Hematopoietic multipotent progenitor cell treated with erythropoietin and hydrocortisone succinate and interleukin-3 and kit ligand, for 8 days (in vitro differentiated cells): ENCODE data around the gene NUDT7.

ENCODE experiments used
- DNase-seq: peaks from one replicate; pipeline ENCODE4 v3.0.0-alpha.2; 2015

Gene NUDT7

DNA sequence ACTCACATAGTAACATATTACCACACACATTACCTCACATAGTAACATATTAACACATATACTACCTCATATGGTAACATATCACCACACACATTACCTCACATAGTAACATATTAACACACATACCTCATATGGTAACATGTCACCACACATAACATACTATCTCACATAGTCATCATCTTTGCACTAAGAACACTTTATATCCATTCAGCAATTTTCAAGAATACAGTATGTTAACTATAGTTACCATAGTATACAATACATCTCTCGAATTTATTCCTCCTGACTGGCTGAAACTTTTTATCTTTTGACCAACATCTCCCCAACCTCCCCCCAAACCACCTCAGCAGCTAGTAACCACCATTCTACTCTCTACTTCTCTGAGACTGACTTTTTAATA, 7.6 kb downstream of the NUDT7 start:
- DNase-seq = no peak

DNA sequence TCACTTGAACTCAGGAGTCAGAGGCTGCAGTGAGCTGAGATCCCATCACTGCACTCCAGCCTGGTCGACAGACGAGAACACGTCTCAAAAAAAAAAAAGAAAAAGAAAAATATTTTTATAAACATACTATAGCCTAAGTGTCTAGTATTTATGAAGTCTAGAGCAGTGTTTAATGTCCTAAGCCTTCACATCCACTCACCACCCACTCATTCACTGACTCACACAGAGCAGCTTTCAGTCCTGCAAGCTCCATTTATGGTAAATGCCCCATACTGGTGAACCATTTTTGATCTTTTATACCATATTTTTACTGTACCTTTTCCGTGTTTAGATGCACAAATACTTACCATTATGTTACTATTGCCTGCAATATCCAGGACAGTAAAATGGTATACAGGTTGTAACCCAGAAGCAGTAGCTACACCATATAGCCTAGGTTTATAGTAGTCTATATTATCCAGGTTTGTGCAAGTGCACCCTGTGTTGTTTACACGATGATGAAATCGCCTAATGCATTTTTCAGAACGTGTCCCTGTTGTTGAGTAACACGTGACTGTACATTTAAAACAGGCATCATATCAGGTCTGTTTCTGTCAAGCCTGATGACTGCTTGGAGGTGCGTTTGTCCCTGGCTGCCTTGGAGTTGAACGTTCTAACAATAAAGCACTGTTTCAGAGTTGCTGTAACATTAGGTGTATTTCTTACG, 10.1 kb downstream of the NUDT7 start:
- DNase-seq = no peak

DNA sequence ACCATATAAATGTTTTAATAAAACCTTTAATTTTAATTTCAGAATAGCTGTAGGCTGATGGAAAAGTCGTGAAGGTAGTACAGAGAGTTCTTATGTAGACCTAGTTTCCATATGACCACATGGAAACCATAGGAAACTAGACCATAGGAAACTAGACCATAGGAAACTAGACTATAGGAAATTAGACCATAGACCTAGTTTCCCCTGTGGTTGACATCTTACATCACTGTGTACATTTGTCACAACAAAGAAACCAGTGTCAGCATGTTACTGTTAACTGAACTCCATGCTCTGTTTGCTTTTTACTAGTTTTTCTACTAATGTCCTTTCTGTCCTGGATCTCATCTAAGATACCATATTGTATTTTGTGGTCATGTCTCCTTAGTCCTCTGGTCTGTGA, 14.6 kb downstream of the NUDT7 start:
- DNase-seq = no peak

DNA sequence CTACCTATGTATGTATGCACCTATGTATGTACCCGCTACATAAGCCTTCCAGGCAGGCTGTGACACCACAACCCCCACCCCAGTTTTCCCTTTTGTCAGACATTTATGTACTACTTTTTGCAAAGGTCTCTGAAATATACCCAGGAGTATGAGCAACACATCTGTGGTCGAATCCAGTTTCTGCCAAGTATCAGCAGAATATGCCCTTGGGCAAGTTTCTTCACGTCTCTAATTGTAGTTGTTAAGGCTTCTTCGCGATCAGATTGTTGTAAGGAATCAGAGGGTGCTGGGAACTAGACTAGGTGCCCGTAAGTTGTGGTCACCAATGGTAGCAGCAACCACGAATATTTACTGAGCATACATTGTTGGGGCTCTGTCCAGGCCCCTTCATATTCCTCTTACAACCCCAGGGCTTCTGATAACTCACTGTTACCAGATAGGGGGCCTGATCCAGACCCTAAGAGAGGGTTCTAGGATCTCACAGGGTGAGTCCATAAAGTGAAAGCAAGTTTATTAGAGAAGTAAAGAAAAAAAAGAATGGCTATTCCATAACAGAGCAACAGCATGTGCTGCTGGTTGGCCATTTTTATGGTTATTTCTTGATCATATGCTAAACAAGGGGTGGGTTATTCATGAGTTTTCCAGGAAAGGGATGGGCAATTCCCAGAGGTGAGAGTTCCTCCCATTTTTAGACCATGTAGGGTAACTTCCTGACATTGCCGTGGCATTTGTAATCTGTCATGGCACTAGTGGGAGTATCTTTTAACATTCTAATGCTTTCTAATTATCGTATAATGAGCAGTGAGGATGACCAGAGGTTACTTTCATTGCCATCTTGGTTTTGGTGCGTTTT, 16.6 kb downstream of the NUDT7 start:
- no peak for DNase-seq

DNA sequence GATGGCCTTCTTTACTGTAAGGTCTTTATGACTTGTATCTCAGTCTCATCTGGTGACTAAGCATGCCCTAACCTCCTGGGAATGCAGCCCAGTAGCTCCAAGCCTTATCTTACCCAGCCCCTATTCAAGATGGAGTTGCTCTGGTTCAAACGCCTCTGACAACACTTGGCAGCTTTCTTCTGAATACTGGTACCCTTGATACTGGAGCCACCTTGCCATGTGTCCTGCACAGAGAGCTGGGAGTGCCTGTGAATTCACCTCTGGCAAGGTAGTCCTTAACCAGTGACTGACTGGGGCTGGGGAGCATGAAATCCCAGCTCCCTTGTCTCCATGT, 17.2 kb downstream of the NUDT7 start:
- no peak for DNase-seq

DNA sequence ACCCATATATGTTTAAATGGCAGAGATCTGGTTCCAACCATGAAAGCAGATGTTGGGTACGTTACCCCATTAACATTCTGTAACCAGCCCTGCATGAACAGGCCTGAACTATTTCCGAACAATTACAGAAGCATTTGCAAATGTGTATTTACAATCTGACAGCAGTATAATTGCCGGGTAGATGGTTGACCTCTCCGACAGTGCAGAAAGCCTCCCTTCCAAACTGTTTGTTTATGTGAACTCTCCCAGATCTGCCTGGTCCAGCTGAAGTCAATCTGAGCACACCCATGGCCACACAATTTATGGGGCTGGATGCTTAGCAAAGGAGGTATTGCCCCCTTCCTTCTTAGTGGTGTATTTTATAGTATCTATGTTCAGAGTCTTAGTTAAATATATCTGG, 21.8 kb downstream of the NUDT7 start:
- DNase-seq = no peak

DNA sequence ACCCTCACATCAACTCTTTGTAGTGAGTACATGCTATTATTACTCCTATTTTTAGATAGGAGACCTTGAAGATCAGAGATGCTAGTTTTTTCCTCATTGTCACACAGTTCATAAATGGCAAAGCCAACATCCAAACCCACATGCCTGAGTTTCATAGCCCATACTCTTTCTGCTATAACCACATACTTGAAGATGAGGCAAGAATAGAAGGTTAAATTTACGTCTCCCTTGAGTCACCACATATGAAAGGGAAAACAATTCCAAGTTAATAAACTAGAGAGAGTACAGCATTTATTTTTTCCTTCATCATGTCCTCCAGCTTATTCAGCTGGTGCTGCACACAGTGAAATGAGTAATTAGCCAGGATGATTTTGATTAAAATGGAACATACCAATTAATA, 23.7 kb downstream of the NUDT7 start:
- no peak for DNase-seq

DNA sequence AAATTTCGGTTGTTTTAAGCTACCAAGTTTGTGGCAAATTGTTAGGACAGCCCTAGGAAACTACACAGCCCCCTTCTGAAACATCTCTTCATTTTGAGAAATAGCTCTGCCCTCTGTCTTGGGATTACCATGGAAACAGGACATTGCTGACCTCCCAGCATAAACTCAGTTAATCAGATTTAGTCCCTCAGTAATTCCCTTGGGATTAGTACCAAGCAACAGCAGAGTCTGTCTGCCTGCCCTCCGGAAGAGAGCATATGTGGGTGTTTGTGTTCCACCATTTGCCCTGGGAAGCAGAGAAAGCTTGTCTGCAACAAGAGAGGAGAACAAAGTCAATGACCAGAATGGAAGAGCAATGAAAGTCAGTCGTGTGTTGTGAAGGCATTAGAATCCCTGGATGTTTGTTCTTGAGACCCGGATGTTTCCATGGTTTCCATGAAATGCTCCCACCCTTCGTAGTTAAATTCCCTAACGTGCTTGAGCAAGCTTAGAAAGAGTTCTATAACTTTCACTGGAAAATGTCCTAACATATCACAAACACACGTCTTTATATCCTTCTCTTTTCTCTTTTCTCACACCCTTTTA, 26.2 kb downstream of the NUDT7 start:
- DNase-seq = no peak

DNA sequence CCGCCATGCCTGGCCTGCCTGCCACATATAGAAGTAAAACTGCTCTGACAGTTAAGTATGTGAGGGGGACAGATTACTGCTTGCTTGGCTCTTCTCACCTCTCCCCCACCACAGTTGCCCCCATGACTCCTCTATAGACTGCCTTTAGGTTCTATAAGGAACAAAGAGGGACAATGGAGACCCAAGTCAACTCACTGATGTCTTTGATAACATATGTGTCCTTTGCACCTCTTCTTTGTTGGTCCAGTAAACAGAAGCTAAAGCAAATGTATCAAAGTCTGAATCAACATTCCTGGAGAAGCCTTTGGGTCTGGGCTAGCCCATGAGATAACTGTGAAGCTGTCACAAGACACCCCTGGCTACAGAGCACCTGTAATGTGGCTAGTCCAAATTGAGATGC, 27.1 kb downstream of the NUDT7 start:
- no peak for DNase-seq

DNA sequence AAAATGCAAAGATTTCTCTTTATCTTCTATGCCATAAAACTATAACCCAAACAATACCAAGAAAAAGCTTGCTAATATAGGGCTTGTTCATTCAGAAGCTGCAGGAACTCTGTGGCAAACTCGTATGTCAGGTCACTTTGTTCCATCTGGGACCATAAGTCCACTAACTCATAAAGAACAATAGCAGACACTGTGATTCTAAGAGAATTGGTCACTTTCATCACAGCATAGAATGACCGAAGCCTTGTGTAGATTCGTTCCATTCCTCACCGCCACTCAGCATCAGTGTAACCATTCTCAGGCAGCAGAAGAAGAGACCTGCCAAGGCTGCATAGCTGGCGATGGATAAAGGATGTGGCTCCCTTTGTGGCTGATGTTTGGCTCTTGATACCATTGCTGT, 35.7 kb downstream of the NUDT7 start:
- DNase-seq = no peak

DNA sequence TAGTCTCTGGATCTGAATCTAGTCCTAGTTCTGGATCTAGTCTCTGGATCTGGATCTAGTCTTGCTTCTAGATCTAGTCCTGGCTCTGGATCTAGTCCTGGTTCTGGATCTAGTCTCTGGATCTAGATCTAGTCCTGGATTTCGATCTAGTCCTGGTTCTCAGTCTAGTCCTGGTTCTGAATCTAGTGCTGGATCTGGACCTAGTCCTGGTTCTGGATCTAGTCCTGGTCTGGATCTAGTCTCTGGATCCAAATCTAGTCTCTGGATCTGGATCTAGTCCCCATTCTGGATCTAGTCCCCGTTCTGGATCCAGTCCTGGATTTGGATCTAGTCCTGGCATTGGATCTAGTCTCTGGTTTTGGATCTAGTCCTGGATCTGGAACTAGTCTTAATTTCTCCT, 36.2 kb downstream of the NUDT7 start:
- no peak for DNase-seq

DNA sequence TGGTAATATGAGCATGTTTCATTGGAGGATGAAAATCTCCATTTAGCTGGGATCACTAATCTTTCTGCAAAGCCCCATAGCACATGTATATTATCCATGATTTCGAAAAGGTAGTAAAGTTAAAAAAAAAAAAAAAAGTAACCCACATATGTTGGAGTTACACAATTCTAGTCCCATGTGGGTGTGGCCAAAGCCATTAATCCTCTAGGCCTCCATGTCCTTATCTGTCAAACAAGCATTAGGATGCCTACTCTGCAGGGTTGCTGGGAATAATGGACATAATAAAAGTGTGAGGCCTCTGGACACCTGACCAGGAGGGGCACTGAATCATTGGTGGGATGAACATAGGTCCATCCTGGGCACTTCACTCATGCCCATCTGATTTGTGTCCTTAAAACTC, 36.9 kb downstream of the NUDT7 start:
- no peak for DNase-seq

DNA sequence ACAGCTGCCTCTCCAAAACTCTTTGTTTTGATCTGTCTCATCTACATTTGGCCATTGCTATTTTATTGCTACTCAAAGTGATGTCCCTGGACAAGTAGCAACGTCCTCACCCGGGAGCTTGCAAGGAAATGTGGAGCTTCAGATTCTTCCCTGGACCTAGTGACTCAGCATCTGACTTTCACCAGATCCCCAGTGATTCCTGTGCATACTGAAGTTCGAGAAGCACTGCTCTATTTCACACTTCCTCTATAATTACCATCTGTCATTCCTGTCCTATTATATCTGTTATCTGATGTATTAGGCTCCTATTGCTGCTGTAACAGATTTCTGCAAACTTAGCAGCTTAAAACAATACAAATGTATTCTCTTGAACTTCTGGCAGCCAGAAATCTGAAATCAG, 37.5 kb downstream of the NUDT7 start:
- no peak for DNase-seq

DNA sequence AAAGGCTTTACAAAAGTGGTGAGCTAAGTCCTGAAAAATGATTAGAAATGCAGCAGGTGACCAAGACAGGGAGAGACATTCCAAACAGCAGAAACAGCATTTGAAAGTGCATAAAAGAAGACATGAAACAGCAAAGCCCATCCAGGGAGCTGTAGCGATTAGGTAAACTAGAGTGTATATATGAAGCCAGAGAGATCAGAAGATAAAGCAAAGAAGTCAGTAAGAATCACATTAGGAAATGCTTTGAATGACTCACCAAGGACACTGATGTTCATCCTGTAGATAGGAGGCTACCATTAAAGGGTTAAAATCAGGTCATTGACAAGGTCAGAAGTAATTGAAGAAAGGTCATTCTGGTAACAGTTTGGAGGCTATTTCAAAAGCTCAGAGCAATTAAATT, 38.5 kb downstream of the NUDT7 start:
- DNase-seq = no peak

DNA sequence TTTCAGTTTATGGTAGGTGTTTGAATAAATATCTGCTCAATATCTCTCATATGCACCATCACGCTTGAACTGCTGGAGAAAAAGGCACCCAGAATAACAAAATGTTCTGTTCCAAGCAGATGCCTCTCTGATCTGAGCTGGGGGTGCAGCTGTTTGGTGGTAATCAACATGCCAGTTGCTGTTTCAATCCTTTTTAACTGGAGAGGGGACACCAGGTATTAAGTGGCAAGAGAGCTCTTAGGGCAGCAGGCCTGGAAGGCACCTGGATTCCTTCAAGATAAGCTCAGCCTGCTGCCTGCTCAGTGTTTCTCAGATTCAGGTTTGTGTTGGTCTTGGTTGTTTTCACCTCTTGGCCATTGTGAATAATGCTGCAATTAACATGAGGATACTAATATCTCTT, 38.9 kb downstream of the NUDT7 start:
- no peak for DNase-seq

DNA sequence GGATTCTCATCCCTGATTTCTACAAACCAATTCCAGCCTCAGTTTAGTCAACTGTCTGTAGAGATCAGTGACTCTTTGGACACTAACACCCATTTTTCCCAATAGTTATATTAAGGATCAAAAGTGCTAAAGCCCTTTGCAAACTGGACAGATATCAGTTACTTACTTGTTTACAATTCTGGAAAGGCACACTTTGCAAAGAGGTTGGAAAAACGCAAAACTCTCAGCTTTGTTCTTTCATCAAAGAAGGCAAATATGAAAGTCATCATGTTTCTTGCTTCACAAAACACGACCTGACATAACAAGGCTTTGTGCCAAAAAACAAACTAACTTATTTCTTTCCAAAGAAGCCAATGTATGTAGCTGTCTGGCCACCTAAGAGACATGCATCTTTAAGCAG, 39.9 kb downstream of the NUDT7 start:
- DNase-seq = no peak

DNA sequence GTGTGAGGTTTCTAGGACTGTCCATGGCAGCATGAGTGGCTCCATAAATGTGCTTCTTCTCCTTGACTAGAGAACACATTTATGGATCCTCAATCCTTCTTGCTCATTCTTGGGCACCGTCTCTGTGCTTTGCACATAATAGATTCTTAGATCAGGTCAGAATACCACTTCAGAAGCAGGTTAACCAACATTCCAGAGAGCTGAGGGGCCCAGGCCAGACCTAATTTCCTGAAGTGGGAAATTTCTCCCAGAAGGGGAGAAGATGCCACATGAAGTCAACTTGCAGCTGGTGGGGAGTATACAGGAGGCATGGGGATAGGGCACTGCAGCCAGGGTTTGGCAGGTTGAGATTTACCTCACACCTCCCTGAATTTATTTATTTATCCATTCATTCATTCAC, 41.7 kb downstream of the NUDT7 start:
- DNase-seq = no peak

DNA sequence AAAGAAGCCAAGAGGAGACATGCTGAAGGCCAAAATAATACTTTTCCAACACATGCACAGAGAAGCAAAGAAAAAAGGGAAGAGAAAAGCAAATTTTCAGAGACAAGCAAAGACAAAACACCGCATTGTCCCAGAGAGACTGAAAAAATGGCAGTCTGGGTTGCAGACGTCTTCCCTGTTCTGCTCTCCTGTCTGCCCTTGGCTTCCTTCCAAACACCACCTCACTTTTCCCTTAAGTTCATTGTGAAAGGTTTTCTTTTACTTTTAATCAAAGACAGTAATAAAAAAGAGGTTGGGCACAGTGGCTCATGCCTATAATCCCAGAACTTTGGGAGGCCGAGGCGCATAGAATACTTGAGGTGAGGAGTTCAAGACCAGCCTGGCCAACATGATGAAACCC, 44.9 kb downstream of the NUDT7 start:
- no peak for DNase-seq

DNA sequence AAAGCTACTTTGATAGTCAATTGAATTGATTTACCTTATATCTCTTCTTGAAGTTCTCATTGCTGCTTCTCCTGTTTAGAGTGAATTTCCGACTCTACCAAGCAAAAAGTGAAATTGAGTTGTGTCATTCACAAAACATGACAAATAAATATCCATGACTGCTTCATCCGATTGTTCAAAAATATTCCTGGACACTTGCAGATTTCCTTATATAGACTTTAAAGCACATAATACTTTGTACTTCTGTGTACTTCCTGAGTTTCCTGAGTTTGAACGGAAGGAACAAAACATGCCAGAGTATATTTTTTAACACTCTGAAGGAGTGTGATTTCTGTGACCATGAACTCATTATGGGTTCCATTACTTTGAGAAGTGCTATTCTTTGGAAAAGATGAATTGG, 45.5 kb downstream of the NUDT7 start:
- no peak for DNase-seq

DNA sequence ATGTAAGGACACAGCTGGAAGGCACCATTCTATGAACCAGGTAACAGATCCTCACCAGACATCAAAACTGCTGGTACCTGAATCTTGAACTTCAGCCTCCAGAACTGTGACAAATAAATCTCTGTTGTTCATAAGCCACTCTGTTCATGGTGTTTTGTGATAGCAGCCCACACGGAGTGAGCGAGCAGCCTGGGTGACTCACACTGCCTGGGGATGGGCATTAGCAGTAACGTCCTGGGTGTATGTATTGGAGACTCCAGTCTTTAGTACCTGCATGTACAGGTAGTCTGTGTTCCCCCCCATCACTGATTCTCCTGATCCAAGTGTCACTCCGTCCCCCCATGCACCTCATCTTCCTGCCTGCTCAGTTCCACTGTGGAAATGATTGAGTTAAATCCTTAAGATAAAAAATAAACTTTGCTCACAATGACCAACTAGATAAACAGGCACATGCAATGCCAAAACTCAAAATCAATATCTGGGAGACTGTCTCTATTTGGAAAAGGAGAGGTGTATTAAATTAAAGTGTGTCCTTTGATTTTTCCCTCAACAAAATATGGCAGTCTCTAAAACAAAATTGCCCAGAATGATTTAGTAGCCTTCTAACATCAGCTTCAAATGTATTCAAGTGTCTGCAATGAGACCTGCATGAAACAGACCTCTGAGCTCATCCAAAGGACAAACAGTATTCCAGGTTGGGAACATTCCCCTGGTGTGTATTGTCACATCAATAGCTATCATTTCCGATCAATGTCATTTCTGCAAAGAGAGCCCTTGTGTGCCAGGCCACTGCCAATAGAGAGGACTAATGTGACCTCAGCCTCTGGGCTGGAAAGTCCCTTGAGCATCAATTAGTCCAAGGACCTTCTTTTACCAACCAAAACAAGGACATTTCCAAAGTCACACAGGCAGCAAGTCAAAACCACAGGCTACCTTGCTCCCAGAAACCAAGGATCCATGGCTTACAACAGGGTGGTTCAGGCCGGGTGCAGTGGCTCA, 53.9 kb downstream of the NUDT7 start:
- no peak for DNase-seq

DNA sequence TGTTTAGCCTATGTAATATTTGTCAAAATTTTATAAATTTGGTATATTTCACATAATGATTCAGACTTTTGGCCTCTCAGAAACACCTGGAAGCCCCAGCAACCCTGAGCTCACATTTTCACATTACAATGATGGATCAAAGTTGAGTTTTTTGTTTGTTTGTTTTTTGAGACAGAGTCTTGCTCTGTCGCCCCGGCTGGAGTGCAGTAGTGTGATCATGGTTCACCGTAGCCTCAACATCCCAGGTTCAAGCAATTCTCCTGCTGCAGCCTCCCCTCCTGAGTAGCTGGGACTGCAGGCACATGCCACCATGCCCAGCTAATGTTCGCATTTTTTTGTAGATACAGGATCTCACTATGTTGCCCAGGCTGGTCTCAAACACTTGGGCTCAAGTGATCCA, 55.4 kb downstream of the NUDT7 start:
- DNase-seq = no peak

DNA sequence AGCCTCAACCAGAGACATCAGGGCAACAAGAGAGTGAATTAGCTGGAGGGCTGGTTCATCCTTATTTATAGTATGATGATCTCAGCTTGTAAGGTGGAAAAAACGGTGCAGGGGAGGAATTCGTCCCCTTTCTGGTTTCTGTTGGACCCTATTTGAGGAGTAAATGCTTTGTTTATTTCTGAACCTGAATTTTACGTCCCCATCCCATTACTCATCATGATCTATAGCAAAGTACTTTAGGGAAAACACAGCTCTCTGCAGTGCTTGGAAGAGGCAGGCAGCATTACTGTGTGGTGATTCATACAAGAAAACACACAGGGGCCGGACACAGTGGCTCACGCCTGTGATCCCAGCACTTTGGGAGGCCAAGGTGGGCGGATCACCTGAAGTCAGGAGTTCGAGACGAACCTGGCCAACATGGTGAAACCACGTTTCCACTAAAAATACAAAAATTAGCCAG, 58.1 kb downstream of the NUDT7 start:
- DNase-seq = no peak

DNA sequence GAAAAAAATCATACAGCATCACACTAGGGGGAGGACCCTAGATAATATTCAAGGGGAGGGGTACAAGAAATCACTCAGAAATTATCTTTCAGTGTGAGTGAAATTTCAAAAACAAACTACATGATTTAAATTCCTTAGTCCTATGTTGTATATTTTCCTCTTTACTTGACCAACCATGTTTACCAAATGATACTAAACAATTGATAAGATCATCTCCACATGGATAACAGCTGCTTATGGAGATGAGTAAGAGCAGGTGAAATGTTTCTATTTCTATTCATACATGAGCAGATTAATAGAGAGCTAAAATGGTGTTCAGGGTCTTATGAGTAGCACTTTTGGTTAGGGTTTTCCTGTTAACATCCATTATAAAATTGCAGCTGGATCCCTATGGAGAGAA, 58.8 kb downstream of the NUDT7 start:
- DNase-seq = no peak
